Measurements from ENCODE around the gene RANBP3L.
"Not testable (repeated sequence)": the region's sequence is repeated elsewhere in the genome, so short reads cannot be mapped to it uniquely, and the experiment has no call there.

Gene RANBP3L

DNA sequence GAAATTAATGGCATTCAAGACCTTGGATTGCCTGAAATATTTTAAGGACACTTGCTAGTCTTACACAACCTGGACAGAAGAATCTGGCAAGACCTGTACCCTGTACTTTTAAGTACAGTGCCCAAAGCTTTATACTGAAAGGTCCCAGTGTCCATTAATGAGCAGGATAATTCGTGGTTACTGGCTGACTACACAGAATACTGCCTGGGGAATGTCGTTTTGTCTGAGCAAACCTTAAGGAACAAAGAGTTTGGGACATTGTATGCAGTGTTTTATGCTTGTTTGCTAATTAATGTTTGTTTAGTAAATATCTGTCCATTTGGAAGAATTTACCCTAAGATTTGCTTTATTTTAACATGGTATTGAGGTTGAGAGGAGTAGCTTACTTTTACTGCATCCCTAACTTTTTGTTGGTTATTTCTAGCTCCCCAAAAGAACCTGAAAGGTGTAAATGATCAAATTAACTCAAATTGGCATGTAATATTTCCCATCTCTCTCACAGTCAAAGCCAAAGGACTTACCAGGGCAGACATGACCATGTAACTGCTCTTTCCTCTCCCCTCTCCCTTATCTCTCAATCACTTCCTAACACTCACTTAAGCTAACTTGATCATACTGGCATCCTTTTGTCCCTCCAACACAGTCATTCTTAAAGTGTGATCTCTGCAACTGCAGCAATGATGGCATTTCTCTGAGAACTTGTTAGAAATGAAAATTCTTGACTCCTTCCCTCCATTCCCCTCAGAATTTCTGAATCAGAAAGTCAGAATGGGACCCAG is 15.7 kb downstream of the RANBP3L start:
- DNase-seq: no peak

DNA sequence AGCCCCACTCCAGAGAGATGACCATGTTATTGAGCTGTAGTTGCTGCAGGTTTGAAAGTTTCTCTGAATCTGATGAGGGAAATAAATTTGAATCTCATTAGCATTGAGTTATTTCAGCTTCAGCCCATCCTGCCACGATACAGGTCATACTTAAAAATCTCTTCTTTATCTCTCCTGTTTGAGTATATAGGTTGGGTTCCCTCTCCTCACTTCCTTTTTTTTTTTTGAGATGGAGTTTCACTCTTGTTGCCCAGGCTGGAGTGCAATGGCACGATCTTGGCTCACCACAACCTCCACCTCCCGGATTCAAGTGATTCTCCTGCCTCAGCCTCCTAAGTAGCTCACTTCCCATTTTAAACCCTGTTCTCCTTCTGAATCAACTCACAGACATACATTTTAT is 17.9 kb downstream of the RANBP3L start:
- not testable (repeated sequence) for DNase-seq

DNA sequence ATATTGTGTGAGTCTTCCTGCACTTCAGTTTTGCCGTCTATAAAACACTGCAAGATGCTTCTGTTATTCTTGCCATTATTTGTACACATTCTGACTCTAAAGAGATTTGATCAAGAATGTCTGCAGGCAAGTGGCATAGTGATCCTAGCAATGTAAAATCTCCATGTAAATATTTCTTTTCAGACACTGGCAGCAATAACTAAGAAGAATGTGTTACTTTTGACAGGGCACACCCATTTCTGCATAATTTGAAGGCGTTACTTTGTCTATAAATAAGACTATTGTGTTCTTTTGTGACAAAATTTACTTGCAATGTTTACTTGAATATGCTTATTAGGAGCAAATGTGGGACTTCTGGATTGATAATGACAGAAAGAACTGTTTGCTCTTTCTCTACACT is 20.1 kb downstream of the RANBP3L start:
- no peak for DNase-seq

DNA sequence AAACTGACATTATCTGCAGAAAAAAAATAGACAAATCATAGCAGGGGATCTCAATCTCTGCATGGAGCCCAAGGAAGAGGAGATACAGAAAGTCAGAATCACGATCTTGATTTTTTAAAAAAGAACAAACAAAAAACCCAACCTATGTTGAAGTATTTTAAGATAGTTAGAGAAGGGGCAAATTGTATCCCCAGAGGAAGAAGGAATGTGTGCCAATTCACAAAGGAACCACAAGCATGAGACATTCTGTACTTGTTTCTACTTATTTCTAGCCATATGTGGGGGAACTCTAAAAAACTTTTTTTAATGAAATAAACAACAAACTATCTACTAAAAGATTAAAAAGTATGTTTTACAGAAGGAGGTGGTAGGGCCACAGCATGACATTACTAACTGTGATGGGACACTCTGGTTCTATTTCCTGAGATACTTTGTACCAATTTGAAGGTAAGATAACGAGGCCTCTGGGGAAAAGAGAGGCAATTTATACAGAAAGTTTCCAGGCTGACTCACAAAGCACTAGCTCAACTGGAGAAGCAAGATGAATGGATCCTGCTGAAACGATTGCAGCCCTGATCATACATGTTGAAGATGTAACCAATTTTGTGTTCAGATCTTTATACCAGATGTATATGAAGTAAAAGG is 22.5 kb downstream of the RANBP3L start:
- no peak for DNase-seq

- DNase-seq: no peak
Measured at GRCh38 chr5:36277521-36278176, 24.1 kb downstream of the RANBP3L start.

GRCh38 chr5:36276864-36277263 is 24.8 kb downstream of the RANBP3L start:
- DNase-seq: peak in 24 of 51 donors; percentile 2 to 73 (median 36)

DNA sequence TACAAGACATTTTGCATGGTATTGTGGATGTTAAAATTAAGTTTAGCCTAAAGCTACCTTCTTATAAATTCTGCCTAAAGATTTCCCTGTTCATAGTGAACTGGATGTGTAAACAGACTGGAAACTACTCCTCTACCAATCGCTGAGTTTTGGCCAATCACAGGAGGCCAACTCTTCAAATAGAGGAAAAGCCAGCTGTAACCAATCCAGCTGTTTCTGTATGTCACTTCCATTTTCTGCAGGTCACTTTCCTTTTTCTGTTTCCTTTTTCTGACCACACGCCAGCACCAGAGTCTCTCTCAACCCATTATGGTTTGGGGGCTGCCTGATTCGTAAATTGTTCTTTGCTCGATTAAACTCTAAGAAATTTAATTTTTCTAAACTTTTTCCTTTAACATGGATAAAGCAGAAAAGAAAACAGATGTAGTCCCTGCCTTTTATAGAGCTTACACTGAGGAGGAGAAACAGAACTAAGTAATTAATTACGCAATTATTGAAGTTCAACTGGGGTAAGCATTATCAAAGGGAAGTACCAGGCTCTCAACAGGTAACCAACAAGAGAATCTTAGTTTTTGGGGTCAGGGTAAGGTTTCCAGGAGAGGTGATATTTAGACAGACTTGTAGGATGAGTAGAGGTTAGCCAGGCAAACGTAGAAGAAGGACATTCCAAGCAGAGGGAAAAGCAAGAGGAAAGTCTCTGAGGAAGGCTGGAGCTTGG is 27.7 kb downstream of the RANBP3L start:
- DNase-seq: no peak

DNA sequence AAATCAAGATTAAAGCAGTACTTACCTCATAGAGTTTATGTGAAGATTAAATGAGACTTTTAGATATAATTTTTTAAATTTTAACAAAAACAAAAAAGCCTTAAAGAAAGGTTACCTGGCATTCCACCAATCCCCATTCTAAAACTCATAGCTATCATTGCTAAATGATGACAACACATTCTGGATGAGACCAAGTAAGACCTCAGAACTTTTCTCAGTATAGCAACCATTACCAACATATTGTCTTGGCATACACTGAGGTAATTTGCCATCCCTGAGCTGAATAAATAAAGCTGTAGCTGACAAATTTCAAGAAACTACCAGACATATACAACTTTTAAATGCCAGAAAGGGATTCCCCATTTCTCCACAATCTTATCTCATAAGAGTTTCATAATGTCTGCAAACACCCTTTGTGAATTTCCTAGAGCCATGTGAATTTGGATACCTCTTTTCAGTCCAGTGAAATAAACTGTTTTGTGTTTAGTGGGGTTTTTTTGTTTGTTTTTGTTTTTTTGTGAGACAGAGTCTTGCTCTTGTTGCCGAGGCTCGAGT is 29.5 kb downstream of the RANBP3L start:
- DNase-seq: no peak

GRCh38 chr5:36270876-36271575 is 30.7 kb downstream of the RANBP3L start:
- DNase-seq: no peak

GRCh38 chr5:36270175-36270574 is 31.5 kb downstream of the RANBP3L start:
- no peak for DNase-seq

- DNase-seq: no peak
Measured at GRCh38 chr5:36269478-36269877, 32.2 kb downstream of the RANBP3L start.

DNA sequence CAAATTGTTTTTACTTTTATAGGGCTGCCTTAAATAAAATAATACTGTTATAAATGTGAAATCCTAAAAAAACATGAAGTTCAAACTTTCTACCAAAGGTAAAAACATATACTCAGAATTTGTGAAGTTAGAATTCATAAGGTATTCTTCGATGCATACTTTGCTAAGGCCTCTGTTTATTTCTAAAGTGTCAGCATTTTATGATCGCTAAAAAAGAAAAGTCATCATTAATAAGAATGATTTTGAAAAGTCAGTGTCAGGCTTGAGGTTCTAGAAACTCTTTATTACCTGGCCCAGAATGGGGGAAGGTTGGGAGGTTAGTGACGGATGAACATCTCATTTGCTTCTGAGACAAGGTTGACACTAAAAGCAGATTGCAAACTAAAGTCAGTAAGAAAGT is 33.8 kb downstream of the RANBP3L start:
- no peak for DNase-seq

DNA sequence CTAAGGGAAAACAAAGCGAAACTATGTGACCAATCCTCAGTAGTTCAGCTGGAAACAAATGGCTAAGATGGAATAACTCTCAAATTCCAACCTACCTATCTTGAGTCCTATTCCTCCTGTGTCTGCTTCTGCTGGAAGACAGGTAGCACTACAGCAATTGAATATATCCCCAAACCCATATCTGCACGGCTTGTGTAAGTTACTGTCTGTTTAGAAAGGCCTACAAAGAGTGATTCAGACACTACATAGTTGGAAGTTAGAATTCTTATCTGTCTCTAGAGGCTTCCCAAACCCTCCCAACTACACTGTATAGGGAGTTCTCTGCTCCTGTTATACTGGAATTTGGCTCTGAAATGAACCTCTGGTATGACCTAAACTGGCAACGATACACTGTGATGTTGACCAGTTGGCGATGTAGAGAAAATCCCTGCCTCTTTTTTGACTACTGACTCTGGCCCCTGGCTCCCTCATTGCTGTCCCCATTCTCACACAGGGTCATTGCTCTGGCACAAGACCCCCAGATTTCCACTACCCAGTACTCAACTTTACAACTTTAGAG is 37.4 kb downstream of the RANBP3L start:
- no peak for DNase-seq

- no peak for DNase-seq
Measured at GRCh38 chr5:36261186-36261585, 40.5 kb downstream of the RANBP3L start.

DNA sequence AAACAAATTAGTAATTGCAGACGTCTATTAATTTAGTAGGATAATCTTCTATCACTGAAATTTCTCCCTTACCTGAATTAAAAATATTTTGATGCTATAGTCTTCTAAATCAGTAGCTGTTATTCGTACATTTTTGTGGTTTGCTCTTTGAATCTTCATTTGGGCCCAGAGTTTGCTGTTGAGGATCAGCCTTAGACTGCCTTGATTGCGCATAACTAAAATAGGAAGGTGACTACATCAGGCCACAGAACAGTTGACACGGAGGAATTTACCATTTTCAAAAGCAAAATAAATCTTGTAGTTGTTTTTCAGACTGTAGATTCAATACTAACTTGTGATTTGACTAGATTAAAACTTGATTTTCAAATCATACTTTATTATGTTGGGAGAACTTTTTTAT is 48.1 kb downstream of the RANBP3L start:
- DNase-seq: no peak

DNA sequence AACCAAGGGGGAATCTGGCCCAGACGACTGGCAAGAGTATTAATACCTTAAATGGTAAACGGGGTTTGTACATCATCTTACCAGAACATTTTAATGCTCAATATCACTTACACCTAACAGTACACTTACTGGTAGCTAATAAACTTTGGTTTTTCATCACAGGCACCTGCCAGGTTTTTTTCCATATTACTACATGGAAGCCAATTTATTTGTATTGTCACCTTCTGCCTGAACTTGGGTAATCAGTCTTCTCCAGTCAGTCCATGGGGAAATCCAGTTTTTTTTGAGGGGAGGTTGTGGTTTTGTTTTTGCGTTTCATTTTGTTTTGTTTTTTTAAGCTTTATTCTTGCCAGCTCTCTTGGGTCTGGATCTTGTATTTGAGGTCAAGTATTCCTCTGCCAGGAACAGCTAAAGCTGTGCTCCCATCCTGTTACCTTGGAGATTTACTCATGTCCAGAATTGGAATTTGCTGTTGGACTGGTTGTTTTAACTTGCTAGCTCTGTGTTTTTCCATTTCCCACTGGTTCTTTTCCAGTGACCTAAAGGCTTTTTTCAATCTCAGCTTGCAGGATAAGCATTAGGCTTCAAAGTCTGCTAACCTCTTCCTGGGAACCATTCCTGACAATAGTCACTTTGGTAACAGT is 48.9 kb downstream of the RANBP3L start:
- peak in 6 of 51 donors; percentile 7 to 45 (median 16) for DNase-seq

GRCh38 chr5:36251218-36251617 is 50.5 kb downstream of the RANBP3L start:
- DNase-seq: no peak

GRCh38 chr5:36250427-36250826 is 51.3 kb downstream of the RANBP3L start:
- DNase-seq: no peak

- DNase-seq: no peak
Measured at GRCh38 chr5:36246036-36246800, 55.5 kb downstream of the RANBP3L start.

Data from hypothalamus (tissue), 51 donors.